AG04450 (cell line): ENCODE measurements around the gene XIST. TPM values are rescaled to one million over a fixed set of nuclear protein-coding genes. Genes with fewer than 3 reads are reported as not detected.

Experiments
- CTCF ChIA-PET: fragments of 300-600, 350-600 bp; formaldehyde crosslinking; extraction: SDS; loops from one replicate; lab custom pipeline; 2022; ENCODE audit warnings: antibody characterized with exemption, inconsistent platforms; lab: Charles Lee
- POLR2A ChIA-PET: fragments of 350-600 bp; formaldehyde crosslinking; extraction: SDS; loops from one replicate; lab custom pipeline; 2021; ENCODE audit warnings: antibody characterized with exemption, inconsistent platforms; lab: Yijun Ruan, JAX
- DNase-seq: peaks from one replicate; pipeline ENCODE4 v3.0.0-alpha.2; 2011; ENCODE audit warnings: low read depth, low spot score
- H3K27ac ChIP-seq: one replicate; pipeline ENCODE4 v1.5.1; 2012; ENCODE audit warnings: low read depth, low read length, control low read depth
- H3K27me3 ChIP-seq: one replicate; pipeline ENCODE4 v1.6.0; 2012; ENCODE audit warnings: low read length; ENCODE audit not compliant: control insufficient read depth, insufficient read depth
- H3K4me3 ChIP-seq: 2 replicates; pipeline ENCODE4 v1.5.1; 2011; ENCODE audit warnings: mild to moderate bottlenecking, low read depth, low read length, control low read depth
- H3K9me3 ChIP-seq: 2 replicates; pipeline ENCODE4 v1.5.1; 2012; ENCODE audit warnings: low read length; ENCODE audit not compliant: control insufficient read depth, insufficient read depth
- polyA plus RNA-seq: library from polyadenylated mRNA; depleted of rRNA; stranded (reverse); fragments of >200 nt; gene quantifications from 2 replicates; pipeline ENCODE4 v1.2.3, GENCODE V29; 2011
- TF ChIP-seq, protein P1 (sequence below): IDR thresholded peaks from 2 replicates; pipeline ENCODE4 v1.5.1; 2011; ENCODE audit warnings: low read depth, low read length, control low read depth, inconsistent platforms

XIST gene
- polyA plus RNA-seq, 1 experiment, result 0.07 TPM

GRCh38 chrX:73827406-73827805 is 25.1 kb downstream of the XIST start:
- POLR2A ChIA-PET, result no interaction called here
- Histone ChIP-seq H3K9me3 (no peaks in the 10 kb centered on the region), H3K27ac (no peak overlapping the region), H3K4me3 (no peak overlapping the region), H3K27me3 (peaks cover 2% of the 10 kb centered on the region)
- CTCF ChIA-PET, result no interaction called here
- TF ChIP-seq, protein P1, sequence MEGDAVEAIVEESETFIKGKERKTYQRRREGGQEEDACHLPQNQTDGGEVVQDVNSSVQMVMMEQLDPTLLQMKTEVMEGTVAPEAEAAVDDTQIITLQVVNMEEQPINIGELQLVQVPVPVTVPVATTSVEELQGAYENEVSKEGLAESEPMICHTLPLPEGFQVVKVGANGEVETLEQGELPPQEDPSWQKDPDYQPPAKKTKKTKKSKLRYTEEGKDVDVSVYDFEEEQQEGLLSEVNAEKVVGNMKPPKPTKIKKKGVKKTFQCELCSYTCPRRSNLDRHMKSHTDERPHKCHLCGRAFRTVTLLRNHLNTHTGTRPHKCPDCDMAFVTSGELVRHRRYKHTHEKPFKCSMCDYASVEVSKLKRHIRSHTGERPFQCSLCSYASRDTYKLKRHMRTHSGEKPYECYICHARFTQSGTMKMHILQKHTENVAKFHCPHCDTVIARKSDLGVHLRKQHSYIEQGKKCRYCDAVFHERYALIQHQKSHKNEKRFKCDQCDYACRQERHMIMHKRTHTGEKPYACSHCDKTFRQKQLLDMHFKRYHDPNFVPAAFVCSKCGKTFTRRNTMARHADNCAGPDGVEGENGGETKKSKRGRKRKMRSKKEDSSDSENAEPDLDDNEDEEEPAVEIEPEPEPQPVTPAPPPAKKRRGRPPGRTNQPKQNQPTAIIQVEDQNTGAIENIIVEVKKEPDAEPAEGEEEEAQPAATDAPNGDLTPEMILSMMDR, result no peak
- DNase-seq, result no peak

DNA sequence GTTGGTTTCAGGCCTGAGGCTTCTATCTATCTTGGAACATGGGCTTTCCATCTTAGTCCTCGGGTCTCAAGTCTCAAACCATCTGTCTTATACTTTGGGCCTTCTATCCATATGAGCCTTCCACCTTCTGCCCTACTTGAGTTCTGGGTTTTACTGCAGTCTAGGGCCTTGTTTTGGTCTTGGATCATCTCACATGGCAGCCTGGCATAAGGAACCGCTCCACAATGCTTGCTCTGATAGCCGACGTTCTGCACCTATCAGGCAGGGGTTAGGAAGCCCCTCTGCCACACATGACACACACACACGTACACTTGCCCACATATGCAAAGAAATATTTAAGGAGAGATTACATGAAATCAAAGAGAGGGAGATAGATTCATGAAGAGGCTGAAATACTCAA is 25.5 kb downstream of the XIST start:
- no peak for DNase-seq
- ChIA-PET CTCF (no interaction called here), POLR2A (no interaction called here)
- Histone ChIP-seq H3K27ac (no peak overlapping the region), H3K4me3 (no peak overlapping the region), H3K27me3 (peaks cover 2% of the 10 kb centered on the region), H3K9me3 (no peaks in the 10 kb centered on the region)
- TF ChIP-seq, protein P1, result no peak

DNA sequence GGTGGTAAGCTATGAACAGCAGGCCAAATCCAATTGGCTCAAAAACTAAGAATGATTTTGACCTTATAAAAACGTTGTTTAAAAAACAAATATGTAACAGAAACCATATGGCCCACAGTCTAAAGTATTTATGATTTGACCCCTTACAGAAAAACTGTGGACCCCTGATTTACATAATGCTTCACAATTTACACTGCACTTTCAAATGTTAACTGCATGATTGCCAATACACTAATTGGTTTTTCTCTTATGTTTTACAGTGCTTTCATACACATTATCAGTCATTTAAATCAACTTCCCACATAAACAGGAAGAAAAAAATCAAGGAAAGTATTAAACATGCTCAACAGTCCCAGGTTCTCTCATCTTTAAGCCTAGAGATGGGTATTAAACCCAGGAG is 26.9 kb downstream of the XIST start:
- H3K27me3 ChIP-seq, result peaks cover 2% of the 10 kb centered on the region
- H3K9me3 ChIP-seq, result no peaks in the 10 kb centered on the region
- no peak overlapping the region for H3K4me3 ChIP-seq
- no peak overlapping the region for H3K27ac ChIP-seq
- TF ChIP-seq, protein P1, result no peak
- CTCF ChIA-PET, result no interaction called here
- DNase-seq, result no peak
- POLR2A ChIA-PET, result no interaction called here

DNA sequence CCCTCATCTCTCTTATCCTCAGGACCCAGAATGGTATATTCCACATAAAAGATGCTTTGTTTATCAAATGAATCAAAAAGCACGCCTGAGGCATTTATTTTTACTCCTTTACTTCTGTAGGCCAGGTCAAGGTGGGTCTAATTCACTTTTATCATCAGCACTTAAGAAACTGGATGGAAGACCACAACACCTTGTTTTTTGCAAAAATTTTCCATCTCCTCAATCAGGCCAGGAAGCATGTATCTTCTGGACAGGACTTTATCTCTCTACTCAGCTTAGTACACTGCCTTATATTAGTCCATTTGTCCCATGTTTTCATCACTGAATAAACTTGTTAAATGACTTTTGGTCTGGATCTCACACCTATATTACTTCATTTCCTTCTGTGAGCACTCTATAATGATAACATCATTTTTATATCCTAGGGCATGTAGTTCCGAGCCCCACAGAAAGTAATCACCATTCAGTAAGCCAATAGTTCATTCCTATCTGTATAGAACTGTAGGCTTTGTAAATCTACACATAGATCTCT is 29.0 kb downstream of the XIST start:
- Histone ChIP-seq H3K9me3 (no peaks in the 10 kb centered on the region), H3K27me3 (peaks cover 2% of the 10 kb centered on the region), H3K4me3 (no peak overlapping the region), H3K27ac (no peak overlapping the region)
- POLR2A ChIA-PET, result no interaction called here
- CTCF ChIA-PET, result no interaction called here
- TF ChIP-seq, protein P1, result no peak
- no peak for DNase-seq

DNA sequence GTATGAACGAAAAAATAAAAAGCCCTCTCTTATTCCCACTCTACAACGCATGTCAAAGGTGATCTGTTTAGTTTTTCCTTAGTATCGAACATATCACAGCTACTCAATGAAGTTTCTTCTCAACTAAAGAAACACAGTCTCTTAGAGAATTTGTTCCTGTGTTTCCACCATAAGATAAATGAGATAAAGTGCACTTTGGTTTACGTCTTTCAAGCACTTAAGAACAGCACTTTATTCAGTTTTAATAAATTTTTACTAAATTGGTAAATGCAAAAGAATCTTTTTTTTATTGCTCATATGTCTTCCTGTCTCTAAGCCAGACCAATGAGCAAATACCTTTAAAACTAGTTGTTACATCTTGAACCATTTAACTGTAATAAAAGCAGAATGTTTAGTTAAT is 29.7 kb downstream of the XIST start:
- no peak overlapping the region for H3K27ac ChIP-seq
- DNase-seq, result no peak
- ChIA-PET POLR2A (no interaction called here), CTCF (no interaction called here)
- TF ChIP-seq, protein P1, result no peak
- peaks cover 2% of the 10 kb centered on the region for H3K27me3 ChIP-seq
- H3K4me3 ChIP-seq, result no peak overlapping the region
- no peaks in the 10 kb centered on the region for H3K9me3 ChIP-seq
